BE2C (cell line): ENCODE results near the gene SPECC1L.
"Not testable (repeated sequence)": the region's sequence is repeated elsewhere in the genome, so short reads cannot be mapped to it uniquely, and the experiment has no call there.

ENCODE experiments used
- DNase-seq: peaks from one replicate; pipeline ENCODE4 v3.0.0-alpha.2; 2020
- H3K27me3 ChIP-seq: fragments of 250-450 bp; sonication (Bioruptor Pico); 2 replicates; pipeline ENCODE4 v1.5.1; 2020; ENCODE audit warnings: mild to moderate bottlenecking
- H3K36me3 ChIP-seq: fragments of 250-450 bp; sonication (Bioruptor Pico); 2 replicates; pipeline ENCODE4 v1.5.1; 2020; ENCODE audit warnings: mild to moderate bottlenecking
- H3K4me1 ChIP-seq: fragments of 250-450 bp; sonication (Bioruptor Pico); 2 replicates; pipeline ENCODE4 v1.5.1; 2020
- H3K4me3 ChIP-seq: 2 replicates; pipeline ENCODE4 v1.5.1; 2011; ENCODE audit warnings: low read depth, low read length
- H3K9me3 ChIP-seq: fragments of 250-450 bp; sonication (Bioruptor Pico); 2 replicates; pipeline ENCODE4 v1.5.1; 2020
- CTCF ChIP-seq: IDR thresholded peaks from 2 replicates; pipeline ENCODE4 v1.5.1; 2012; ENCODE audit warnings: mild to moderate bottlenecking, low read depth, low read length

Gene SPECC1L

GRCh38 chr22:24305260-24305692 is 34.6 kb downstream of the SPECC1L start:
- no peaks in the 10 kb centered on the region for H3K27me3 ChIP-seq
- no peak for TF ChIP-seq CTCF
- H3K9me3 ChIP-seq, result no peaks in the 10 kb centered on the region
- H3K4me3 ChIP-seq, result no peak overlapping the region
- peaks cover 5% of the 10 kb centered on the region; the same call in 1 of the 2 replicates for H3K4me1 ChIP-seq
- DNase-seq, result no peak
- H3K36me3 ChIP-seq, result peaks cover 54% of the 10 kb centered on the region

GRCh38 chr22:24310969-24311368 is 40.3 kb downstream of the SPECC1L start:
- Histone ChIP-seq H3K9me3 (no peaks in the 10 kb centered on the region), H3K4me3 (no peak overlapping the region), H3K36me3 (peaks cover 43% of the 10 kb centered on the region), H3K27me3 (no peaks in the 10 kb centered on the region), H3K4me1 (peaks cover 4% of the 10 kb centered on the region; the same call in 1 of the 2 replicates)
- no peak for DNase-seq
- no peak for TF ChIP-seq CTCF

DNA sequence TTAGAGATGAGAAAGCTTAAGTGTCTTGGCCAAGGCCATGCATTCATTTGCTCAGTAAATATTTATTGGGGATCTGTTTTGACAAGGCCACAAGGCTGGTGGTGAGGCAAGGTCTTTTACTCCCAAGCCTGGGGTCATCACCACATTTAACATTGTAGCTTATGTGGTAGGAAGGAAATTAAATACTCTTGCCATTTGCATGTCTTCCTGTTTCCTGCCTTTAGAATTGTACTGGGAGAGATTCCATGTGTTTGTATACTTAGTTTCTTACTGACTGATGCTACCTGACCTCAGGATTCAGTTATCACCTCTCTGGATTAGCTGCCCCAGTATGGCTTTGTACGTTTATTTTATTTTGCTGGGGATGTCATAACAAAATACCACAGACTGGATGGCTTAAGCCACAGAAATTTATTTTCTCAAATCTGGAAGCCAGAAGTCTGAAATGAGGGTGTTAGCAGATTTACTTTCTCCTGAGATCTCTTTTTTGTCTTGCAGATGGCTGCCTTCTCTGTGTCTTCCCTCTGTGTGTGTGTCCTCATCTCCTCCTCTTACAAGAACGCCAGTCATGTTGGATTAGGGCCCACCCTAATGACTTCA is 44.8 kb downstream of the SPECC1L start:
- H3K9me3 ChIP-seq, result no peaks in the 10 kb centered on the region
- no peaks in the 10 kb centered on the region for H3K27me3 ChIP-seq
- no peak for TF ChIP-seq CTCF
- H3K36me3 ChIP-seq, result peaks cover 41% of the 10 kb centered on the region
- DNase-seq, result no peak
- H3K4me3 ChIP-seq, result no peak overlapping the region
- peaks cover 4% of the 10 kb centered on the region; the same call in 1 of the 2 replicates for H3K4me1 ChIP-seq

DNA sequence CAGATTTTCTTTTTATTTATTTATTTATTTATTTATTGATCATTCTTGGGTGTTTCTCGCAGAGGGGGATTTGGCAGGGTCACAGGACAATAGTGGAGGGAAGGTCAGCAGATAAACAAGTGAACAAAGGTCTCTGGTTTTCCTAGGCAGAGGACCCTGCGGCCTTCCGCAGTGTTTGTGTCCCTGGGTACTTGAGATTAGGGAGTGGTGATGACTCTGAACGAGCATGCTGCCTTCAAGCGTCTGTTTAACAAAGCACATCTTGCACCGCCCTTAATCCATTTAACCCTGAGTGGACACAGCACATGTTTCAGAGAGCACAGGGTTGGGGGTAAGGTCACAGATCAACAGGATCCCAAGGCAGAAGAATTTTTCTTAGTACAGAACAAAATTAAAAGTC is 45.6 kb downstream of the SPECC1L start:
- not testable (repeated sequence) for H3K9me3 ChIP-seq, H3K4me1 ChIP-seq, DNase-seq, H3K4me3 ChIP-seq, H3K27me3 ChIP-seq
- H3K36me3 ChIP-seq, result peaks cover 41% of the 10 kb centered on the region

DNA sequence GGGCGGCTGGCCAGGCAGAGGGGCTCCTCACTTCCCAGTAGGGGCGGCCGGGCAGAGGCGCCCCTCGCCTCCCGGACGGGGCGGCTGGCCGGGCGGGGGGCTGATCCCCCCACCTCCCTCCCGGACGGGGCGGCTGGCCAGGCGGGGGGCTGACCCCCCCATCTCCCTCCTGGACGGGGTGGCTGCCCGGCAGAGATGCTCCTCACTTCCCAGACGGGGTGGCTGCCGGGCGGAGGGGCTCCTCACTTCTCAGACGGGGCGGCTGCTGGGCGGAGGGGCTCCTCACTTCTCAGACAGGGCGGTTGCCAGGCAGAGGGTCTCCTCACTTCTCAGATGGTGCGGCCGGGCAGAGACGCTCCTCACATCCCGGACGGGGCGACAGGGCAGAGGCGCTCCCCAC is 46.9 kb downstream of the SPECC1L start:
- not testable (repeated sequence) for H3K4me3 ChIP-seq, H3K9me3 ChIP-seq, DNase-seq, H3K27me3 ChIP-seq
- Histone ChIP-seq H3K36me3 (peaks cover 46% of the 10 kb centered on the region), H3K4me1 (peaks cover 12% of the 10 kb centered on the region)

- H3K36me3 ChIP-seq, result peaks cover 36% of the 10 kb centered on the region
- H3K9me3 ChIP-seq, result no peaks in the 10 kb centered on the region
- H3K4me3 ChIP-seq, result no peak overlapping the region
- no peak for DNase-seq
- H3K27me3 ChIP-seq, result no peaks in the 10 kb centered on the region
- H3K4me1 ChIP-seq, result peaks cover 23% of the 10 kb centered on the region
- TF ChIP-seq CTCF, result no peak
Observed at GRCh38 chr22:24319451-24319850, 48.8 kb downstream of the SPECC1L start.

- Histone ChIP-seq H3K9me3 (no peaks in the 10 kb centered on the region), H3K27me3 (no peaks in the 10 kb centered on the region), H3K4me1 (peaks cover 29% of the 10 kb centered on the region), H3K4me3 (peak overlapping the region; percentile 24), H3K36me3 (peaks cover 30% of the 10 kb centered on the region)
- DNase-seq, result peak; percentile 59
- no peak for TF ChIP-seq CTCF
Observed at GRCh38 chr22:24321999-24322398, 51.4 kb downstream of the SPECC1L start.
